ENCODE measurements around the gene GNG7.
A peak's percentile ranks its signal among the peaks of the same experiment; 100 is the strongest.
"Not testable (repeated sequence)": the region's sequence is repeated elsewhere in the genome, so short reads cannot be mapped to it uniquely, and the experiment has no call there.

Gene GNG7

GRCh38 chr19:2477732-2478191 is 224.7 kb downstream of the GNG7 start:
- DNase-seq, result peak; percentile 33 to 39

- peak in 1 of 2 donors; percentile 17 for DNase-seq
Measured at GRCh38 chr19:2477141-2477710, 225.3 kb downstream of the GNG7 start.

GRCh38 chr19:2476451-2477140 is 225.9 kb downstream of the GNG7 start:
- peak; percentile 65 to 73 for DNase-seq

- DNase-seq, result peak; percentile 98 to 99
Measured at GRCh38 chr19:2475702-2476450, 226.6 kb downstream of the GNG7 start, which contains the start of gene GADD45B. GADD45B (plus strand) TSS chr19:2476127; CDS start chr19:2476359, 232 bp downstream.

GRCh38 chr19:2475018-2475701 is 227.3 kb downstream of the GNG7 start:
- DNase-seq, result peak; percentile 59 to 71

- DNase-seq, result peak; percentile 91 to 96
Measured at GRCh38 chr19:2474232-2475017, 228.1 kb downstream of the GNG7 start.

- DNase-seq, result not testable (repeated sequence)
Measured at GRCh38 chr19:2469915-2470200, 232.6 kb downstream of the GNG7 start.

- no peak for DNase-seq
Measured at GRCh38 chr19:2469102-2469914, 233.2 kb downstream of the GNG7 start.

GRCh38 chr19:2468596-2468995 is 233.9 kb downstream of the GNG7 start:
- DNase-seq, result no peak

GRCh38 chr19:2464389-2464788 is 238.1 kb downstream of the GNG7 start:
- DNase-seq, result no peak

- not testable (repeated sequence) for DNase-seq
Measured at GRCh38 chr19:2463694-2464093, 238.8 kb downstream of the GNG7 start.

- no peak for DNase-seq
Measured at GRCh38 chr19:2462635-2463421, 239.7 kb downstream of the GNG7 start.

GRCh38 chr19:2461751-2462634 is 240.5 kb downstream of the GNG7 start:
- DNase-seq, result peak; percentile 60 to 67
